ENCODE results near the gene SLC7A4.
A peak's percentile ranks its signal among the peaks of the same experiment; 100 is the strongest.
"Not testable (repeated sequence)": the region's sequence is repeated elsewhere in the genome, so short reads cannot be mapped to it uniquely, and the experiment has no call there.

The SLC7A4 gene

GRCh38 chr22:21022955-21023614, 9.3 kb downstream of the SLC7A4 start:
- no peak for DNase-seq (ENCODE audit: low read depth in 4 of 4, low spot score in 1 of 4)

- no peak for DNase-seq (ENCODE audit: low read depth in 4 of 4, low spot score in 1 of 4)
Measured at GRCh38 chr22:21022507-21022906, 9.9 kb downstream of the SLC7A4 start.

- no peak for DNase-seq (ENCODE audit: low read depth in 4 of 4, low spot score in 1 of 4)
Measured at GRCh38 chr22:21020802-21021429, 11.4 kb downstream of the SLC7A4 start.

DNA sequence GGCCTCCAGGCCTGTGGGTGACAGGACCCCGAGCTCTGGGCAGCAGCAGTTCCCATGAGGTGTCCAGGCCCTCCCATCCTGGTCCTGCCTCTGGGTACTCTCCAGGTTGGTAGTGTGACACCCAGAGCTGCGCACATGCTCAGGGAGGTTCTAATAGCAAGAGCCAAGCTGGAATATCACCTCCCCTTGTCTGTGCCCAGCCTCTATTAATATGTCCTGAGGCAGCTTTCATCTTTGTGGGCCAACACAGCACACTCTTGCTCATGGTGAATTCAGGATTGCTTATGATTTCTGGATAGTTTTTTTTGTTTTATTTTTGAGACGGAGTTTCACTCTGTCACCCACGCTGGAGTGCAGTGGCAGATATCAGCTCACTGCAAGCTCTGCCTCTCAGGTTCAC, 14.0 kb downstream of the SLC7A4 start:
- no peak for DNase-seq (ENCODE audit: low read depth in 4 of 4, low spot score in 1 of 4)

DNA sequence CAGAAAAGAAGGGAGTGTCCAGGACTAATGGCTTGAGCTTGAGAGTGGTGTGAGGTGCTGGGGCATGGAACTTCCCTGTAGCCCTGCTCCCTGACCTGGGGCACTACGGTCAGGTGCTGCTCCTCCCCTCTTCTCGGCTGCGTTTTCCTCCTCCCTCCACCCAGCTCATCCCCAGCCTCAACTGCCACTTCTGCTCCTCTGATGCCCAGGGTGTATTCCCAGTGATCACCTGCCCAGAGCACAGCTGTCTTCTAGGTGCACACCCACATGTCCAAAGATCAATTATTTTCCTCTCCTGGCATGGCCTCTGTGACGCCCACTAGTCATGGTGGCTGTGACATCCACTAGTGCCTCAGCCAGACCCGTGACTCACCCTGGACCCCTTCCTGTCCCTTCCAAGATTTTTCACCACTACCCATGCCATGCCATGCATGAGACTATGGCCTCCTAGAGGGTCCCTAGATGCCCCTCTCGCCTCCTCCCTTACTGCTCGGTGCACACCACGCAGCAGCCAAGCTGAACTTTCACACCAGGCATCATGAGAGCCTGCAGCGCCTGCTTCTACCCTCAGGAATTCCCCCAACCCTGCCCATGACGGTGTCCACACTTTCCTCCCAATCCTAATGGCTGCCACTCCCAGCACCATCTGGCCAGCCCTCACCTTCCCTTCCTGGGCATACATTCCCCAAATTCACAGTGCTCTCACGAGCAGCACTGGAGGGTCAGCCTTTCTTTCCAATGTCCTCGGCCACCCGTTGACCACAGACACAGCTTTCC, 15.5 kb downstream of the SLC7A4 start:
- no peak for DNase-seq (ENCODE audit: low read depth in 4 of 4, low spot score in 1 of 4)

GRCh38 chr22:21015466-21016006, 16.8 kb downstream of the SLC7A4 start:
- DNase-seq (ENCODE audit: low read depth in 4 of 4, low spot score in 1 of 4): no peak

GRCh38 chr22:21014726-21015465, 17.5 kb downstream of the SLC7A4 start, which contains the start of gene P2RX6:
Gene P2RX6 (plus strand): TSS chr22:21015165. CDS start chr22:21015175, 10 bp downstream.
- no peak for DNase-seq (ENCODE audit: low read depth in 4 of 4, low spot score in 1 of 4)

DNA sequence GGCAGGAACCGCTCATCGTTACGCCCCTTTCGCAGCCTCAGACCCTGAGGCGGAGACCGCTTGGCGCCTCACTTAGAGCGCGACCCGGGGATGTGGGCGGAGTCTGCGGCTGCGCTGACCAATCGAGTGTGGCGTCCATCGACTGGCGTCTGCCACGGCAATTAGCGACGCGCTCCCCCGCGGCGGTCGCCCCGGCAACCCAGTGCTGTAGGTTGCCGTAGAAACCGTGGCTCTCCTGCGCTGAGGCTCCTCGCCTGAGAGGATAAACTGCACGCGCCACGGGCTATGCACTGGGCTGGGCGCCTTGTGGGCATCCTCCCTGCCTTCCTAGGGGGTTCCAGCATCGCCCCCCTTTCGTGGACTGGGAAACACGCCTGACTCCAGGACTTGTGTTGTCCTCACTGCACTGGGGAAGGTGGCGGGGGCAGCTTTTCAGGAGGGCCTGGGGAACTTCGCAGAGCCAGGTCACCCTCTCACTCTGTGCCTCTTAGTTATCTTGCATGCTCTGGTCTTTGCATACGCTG, 18.1 kb downstream of the SLC7A4 start:
- DNase-seq (ENCODE audit: low read depth in 4 of 4, low spot score in 1 of 4): peak; percentile 64 to 86 (median 77)

DNA sequence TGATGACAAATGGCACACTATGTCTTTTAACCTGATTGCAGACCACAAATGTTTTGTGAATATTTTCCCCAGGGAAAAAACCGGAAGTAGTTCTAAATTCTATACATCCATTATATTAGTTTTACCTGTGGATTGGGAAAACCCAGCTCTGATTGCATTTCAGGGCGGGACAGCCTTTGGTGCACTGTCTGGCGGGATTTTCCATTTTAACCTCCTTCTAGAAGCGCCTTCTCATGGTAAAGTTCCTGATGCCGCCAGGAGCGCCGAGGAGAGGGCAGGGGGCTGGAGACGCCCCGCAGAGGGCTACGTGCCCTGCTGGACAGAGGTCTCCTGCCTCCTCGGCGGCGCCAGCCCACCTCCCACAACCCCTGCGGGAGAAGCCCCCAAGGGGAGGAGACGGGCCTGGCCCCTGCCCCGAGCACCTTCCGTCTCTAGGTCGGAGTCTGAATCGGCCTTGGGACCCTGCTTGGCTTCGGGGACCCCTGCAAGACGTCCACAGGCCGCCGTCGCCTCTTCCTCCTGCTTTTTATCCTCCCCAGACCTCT, 18.6 kb downstream of the SLC7A4 start:
- no peak for DNase-seq (ENCODE audit: low read depth in 4 of 4, low spot score in 1 of 4)

DNA sequence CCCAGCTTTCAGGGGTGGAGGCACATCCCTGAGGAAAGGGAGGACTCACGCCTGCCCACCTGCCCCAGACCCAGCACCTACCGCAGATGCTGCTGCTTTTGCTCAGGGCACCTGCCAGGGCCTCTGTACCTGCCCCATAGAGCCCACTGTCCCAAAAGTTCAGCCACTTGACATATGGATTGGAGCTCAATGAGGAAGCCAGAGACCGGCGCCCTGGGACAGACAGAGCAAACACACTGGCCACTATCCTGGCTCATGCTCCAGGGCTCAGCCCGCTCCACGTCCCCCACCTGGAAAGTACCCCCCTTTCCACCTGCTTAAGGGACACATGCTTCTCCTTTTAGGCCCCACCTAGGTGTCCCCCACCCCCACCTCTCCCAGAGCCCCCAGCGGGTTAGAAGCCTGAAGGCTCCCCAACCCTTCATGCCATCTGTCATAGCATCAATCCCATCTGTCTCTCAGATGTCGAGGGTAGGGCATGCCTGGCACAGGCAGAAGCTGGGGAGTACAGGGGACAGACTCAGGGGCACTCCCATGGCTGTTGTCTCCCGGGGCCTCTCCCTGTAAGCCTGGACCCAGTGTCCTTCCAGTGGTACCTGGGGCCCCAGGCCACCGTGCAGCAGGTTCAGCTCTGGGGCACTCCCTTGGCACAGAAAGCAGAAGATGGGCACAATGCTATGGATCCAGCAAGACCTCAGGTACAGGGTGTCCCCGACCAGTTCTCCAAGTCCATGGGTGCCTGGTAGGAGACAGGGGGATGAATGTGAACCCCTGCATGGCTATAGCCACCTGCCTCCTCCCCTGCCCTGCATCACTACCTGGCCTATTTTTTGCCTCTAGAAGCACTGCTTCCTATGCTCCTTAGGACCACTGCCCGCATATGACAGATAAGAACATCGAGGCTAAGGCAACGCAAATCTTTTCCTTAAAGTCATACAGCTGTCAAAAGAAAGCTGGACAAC, 19.6 kb downstream of the SLC7A4 start:
- DNase-seq (ENCODE audit: low read depth in 4 of 4, low spot score in 1 of 4): no peak

GRCh38 chr22:21010426-21011113, 21.8 kb downstream of the SLC7A4 start:
- DNase-seq (ENCODE audit: low read depth in 4 of 4, low spot score in 1 of 4): no peak

DNA sequence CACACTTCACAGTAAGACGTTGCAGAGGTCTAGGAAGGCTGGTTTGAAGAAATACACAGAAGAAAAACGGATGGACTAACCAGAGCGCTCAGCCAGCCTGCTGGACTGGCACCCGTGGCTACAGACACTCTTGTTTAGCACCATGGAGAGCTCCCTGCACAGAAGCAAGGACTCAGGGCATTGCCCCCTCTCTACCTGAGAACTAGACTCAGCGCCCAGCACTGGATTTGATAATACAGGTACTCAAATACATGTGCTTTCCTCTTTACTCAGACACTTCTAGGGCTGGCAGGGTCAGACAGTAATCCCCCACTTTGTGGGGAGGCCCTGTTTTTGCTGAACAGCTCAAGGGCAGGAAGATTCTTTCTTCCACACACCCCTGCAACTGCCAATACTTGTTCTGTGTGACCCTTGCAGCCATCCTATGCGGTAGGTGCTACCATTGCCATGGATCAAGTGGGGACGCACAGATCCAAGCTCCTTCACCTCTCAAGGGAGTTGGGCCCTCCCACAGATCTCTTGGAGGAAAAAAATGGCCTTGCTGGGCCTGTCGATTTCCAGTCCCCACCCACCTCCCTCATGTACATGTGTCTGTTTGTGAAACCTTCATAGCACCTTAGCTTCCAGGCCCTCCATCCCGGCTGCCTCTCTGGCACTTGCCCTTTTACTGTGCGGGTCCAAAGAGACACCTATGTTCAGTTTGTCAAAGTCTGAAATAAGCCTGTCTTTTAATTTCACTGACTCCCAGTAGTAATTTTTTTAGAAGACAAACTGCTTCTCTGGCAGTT, 22.5 kb downstream of the SLC7A4 start:
- DNase-seq (ENCODE audit: low read depth in 4 of 4, low spot score in 1 of 4): no peak

DNA sequence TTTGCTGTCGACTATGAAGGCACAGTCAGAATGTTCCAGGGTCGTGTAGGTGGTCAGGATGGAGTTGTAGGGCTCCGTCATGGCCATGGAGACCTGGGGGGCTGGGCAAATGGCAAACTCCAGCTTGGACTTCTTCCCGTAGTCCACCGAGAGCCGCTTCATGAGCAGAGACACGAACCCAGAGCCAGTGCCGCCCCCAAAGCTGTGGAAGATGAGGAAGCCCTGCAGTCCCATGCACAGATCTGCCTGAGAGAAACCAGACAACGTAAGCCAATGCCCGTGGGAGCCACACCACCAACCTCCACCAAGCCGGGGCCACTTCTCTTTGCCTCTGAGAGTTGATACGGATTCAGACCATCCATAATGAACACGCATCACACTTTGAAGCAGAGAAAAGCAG, 23.2 kb downstream of the SLC7A4 start:
- not testable (repeated sequence) for DNase-seq (ENCODE audit: low read depth in 4 of 4, low spot score in 1 of 4)

- DNase-seq (ENCODE audit: low read depth in 4 of 4, low spot score in 1 of 4): no peak
Measured at GRCh38 chr22:21003782-21004181, 28.6 kb downstream of the SLC7A4 start.

DNA sequence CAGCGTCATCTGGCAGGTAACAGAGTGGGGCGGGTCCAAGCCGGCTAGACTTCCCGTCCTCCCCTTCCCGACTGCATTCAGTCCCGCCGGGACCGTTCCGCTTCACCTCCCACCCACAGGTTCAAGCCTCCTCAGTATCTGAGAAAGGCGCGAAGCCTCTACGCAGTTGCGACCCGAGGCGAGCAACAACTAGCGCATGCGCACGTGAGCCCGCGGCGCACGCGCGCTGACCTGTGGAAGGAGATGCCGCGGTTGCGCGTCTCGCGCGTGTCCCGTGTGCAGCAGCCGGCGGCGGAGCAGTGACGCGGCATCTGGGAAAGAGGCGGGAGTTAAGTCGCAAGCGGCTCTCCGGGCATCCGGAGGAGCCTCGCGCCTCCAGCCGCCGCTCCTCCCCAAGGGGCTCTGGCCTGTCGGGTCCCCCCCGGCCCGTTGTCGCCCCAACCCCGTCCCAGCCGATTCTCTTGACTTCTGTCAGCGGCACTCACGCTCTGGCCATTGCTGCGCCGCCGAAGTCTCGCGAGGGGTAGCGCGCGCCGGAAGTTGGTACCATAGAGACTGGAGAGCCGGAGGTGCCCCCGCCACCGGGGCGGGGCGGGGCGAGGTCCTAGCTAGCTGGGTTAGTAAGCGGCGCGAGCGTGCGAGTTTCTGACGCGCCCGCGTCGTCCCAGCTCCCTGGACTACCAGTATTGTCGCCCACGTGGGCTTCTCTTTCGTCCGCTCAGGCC, 30.6 kb downstream of the SLC7A4 start, which contains the start of gene THAP7:
TSS of gene THAP7 (minus strand) at position 518 of the 725 bp plus-strand sequence. CDS start at position 311, 207 bp downstream.
- DNase-seq (ENCODE audit: low read depth in 4 of 4, low spot score in 1 of 4): peak; percentile 90 to 99 (median 92)

DNA sequence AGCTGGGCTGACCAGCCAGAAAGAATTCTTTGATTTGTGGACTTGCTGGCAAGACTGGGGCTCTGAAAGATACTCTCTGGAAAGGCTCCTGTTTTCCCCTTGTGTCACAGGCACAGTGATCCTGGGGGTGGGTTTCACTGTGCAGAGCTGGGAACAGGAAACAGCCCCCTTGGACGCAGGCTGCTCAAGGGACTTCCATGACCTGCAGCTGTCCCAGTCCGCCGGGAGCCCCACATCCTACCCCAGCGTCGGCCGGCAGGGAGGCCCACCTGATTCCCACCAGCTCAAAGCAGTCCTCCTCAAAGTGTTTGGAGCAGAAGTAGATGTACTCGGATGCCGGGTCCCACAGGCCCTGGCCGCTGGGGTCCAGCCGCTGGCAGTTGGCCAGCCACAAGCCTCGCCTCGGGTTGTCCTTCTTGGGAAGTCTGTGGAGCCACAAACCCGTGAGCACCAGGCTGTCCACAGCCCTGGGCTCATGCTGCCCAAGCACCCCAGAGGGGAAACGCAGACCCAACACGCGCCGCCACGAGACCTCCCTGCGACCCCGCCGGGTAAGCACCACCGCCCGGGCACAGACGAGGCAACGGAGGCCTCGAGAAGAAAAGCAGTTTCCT, 31.3 kb downstream of the SLC7A4 start:
- no peak for DNase-seq (ENCODE audit: low read depth in 4 of 4, low spot score in 1 of 4)
